ENCODE measurements around the gene SOCS1. TPM values are rescaled to one million over a fixed set of nuclear protein-coding genes. Genes with fewer than 3 reads are reported as not detected.
A peak's percentile ranks its signal among the peaks of the same experiment; 100 is the strongest.
"Not testable (repeated sequence)": the region's sequence is repeated elsewhere in the genome, so short reads cannot be mapped to it uniquely, and the experiment has no call there.

SOCS1 gene
- total RNA-seq, 1 donor from 2014 or later, result 1.5 TPM

DNA sequence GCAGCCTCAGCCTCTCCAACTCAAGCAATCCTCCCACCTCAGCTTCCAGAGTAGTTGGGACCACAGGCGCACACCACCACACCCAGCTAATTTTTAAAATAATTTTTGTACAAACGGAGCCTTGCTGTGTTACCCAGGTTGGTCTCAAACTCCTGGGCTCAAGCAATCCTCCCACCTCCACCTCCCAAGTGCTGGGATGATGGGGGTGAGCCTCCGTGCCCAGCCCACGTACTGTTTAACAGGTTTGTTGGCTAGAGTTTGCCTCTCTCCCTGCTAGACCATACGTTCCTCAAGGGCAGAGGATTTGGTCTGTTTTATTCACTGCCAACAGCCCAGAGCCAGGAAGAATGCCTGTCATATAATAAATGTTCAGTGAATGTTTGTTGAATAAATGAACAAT, 26.6 kb downstream of the SOCS1 start:
- no peak overlapping the region for H3K4me3 ChIP-seq (ENCODE audit: low read depth, low read length)
- DNase-seq (ENCODE audit: low read depth), result no peak
- TF ChIP-seq, protein P1, sequence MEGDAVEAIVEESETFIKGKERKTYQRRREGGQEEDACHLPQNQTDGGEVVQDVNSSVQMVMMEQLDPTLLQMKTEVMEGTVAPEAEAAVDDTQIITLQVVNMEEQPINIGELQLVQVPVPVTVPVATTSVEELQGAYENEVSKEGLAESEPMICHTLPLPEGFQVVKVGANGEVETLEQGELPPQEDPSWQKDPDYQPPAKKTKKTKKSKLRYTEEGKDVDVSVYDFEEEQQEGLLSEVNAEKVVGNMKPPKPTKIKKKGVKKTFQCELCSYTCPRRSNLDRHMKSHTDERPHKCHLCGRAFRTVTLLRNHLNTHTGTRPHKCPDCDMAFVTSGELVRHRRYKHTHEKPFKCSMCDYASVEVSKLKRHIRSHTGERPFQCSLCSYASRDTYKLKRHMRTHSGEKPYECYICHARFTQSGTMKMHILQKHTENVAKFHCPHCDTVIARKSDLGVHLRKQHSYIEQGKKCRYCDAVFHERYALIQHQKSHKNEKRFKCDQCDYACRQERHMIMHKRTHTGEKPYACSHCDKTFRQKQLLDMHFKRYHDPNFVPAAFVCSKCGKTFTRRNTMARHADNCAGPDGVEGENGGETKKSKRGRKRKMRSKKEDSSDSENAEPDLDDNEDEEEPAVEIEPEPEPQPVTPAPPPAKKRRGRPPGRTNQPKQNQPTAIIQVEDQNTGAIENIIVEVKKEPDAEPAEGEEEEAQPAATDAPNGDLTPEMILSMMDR (conservative IDR thresholded peaks at IDR 0.05; ENCODE audit: low read depth, low read length), result no peak

DNA sequence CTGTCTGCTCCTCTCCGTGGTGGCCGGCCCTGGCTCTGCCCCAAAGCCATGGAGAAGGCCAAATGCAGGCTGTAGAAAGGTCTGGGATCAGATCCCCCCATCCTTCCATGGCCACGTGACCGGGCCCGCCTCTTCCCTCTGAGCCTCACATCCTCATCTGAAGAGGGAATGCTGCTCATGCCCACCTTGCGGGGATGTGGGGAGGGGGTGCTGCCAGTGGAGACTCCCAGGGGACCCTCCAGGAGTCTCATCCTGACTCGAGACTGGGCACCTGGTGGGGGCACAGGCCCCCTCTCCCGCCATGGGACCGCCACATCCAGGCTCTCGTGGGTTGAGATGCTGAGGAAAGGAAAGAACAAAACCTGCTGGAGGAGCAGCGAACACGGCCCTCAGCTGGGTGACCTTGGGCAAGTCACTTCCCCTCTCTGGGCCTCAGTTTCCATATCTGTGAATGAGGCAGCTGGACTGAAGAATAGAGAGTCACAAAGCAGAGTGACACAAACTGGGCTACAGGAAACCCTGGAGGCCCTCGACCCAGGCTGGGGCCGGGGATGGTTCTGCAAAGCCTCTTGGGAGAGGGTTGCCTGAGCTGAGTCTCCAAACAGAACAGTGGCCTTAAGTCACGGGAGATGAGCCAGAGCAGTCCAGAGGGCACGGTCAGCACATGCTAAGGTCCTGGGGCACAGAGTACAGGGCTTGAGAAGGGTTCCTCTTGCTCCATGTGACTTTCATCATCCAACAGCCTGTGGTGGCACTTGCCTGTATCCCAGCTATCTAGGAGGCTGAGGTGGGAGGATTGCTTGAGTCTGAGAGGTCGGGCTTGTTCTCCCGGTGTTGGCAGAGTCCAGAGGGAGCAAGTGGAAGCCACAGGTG, 30.1 kb downstream of the SOCS1 start:
- no peak for DNase-seq (ENCODE audit: low read depth)
- TF ChIP-seq, protein P1 (conservative IDR thresholded peaks at IDR 0.05; ENCODE audit: low read depth, low read length), result no peak
- H3K4me3 ChIP-seq (ENCODE audit: low read depth, low read length), result no peak overlapping the region

DNA sequence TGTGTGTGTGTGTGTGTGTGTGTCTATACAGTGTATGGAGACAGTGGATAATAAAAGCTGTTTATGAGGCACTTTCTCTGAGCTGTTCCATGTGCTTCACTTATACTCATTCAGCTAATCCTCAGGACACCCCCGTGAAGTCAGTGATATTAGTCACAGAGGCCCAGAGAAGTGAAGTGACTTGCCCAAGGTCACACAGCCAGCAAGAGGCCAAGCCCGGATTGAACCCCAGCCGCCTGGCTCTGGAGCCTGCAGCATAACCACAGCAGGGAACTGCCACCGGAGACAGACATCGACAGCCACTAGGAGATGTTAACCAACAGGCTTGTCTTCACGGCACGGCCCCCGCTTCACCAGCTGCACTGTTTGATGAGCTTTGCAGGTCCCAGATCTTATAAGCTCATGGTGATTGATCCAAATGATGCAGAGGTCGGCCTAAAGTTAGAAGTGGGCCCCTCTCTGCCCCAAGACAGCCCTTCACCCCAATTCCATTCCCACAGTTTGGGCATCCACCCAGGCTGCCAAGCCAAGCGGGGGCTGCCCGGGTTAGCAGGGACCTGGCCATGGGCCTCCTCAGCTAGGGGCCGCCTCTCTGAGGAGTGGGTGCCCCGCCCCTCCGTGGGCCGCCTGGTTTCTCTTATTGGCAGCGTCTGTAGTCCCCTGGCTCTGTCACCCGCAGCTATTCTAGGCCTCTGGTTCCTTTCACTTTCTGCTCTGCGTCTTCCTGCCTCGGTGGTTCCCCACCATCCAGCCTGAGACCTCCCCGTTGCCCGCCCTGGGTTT, 30.9 kb downstream of the SOCS1 start:
- TF ChIP-seq, protein P1 (conservative IDR thresholded peaks at IDR 0.05; ENCODE audit: low read depth, low read length), result no peak
- DNase-seq (ENCODE audit: low read depth), result no peak
- no peak overlapping the region for H3K4me3 ChIP-seq (ENCODE audit: low read depth, low read length)

DNA sequence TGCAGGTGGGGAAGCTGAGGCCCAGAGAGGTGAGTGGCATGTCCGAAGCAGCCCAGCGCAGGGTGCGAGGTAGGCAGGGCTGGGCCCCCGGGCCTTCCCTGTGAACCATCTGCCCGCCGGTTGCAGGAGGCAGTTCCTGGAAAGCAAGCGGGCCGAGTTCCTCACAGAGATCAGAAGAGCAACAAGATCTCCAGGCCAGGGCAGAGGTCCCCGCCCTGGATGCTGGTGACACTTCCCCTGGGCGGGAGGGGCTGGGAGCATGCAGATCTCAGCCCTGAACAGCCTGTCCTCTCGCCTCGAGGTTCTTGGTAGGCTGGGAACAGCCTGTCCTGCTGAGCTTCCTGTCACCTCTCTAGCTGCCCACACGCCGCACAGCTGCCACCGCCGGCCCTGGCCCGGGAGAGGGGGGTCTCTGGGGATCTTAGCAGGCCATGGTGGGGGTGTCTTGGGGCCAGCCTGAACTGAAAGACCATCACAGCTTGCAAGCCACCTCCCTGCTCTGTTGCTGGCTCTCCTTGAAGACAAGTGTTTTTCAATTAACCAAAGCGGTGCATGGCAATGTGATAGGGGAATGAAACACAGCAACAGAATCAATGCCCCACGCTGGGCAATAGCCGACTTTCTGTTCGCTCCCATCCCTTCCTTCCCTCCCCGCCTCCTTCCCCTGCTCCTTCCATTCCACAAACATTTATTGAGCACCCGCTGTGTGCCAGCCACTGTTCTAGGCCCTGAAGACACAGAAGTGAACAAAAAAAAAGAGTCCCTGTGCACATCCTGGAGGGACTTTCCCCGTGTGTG, 31.7 kb downstream of the SOCS1 start:
- H3K4me3 ChIP-seq (ENCODE audit: low read depth, low read length), result no peak overlapping the region
- no peak for DNase-seq (ENCODE audit: low read depth)

DNA sequence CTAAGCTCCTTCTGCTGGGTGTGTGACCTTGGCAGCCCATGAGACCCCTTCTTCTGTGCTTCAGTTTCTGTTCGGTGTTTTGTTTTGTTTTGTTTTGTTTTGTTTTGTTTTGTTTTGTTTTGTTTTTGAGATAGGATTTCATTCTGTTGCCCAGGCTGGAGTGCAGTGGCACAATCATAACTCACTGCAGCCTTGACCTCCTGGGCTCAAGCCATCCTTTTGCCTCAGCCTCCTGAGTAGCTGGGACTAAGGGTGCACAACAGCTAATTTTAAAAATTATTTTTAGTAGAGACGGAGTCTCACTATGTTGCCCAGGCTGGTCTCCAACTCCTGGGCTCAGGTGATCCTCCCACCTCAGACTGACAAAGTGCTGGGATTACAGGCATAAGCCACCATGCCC, 35.5 kb downstream of the SOCS1 start:
- DNase-seq (ENCODE audit: low read depth); H3K4me3 ChIP-seq (ENCODE audit: low read depth, low read length): not testable (repeated sequence)

More for the DNA sequence above, 31.7 kb downstream of the SOCS1 start:
- TF ChIP-seq, protein P1 (conservative IDR thresholded peaks at IDR 0.05; ENCODE audit: low read depth, low read length), result no peak

DNA sequence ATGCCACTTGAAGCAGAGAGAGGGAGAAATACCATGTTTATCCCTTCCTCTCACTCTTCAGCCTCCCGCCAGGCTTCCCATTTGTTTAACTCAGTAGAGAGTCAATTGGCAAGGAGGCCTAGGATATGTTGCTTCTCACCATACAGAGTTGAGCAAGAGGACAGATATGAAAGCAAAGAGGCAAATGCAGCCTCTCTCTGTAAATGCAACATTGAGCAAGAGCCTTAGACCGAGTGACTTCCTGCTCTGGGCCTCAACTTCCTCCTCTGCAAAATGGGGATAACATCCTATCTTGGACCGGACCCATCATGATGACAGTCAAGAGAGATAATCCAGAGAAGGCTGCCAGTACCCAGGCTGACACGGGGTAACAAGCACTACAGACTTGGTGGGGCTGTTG, 36.8 kb downstream of the SOCS1 start:
- DNase-seq (ENCODE audit: low read depth), result no peak
- TF ChIP-seq, protein P1 (conservative IDR thresholded peaks at IDR 0.05; ENCODE audit: low read depth, low read length), result no peak
- no peak overlapping the region for H3K4me3 ChIP-seq (ENCODE audit: low read depth, low read length)

DNA sequence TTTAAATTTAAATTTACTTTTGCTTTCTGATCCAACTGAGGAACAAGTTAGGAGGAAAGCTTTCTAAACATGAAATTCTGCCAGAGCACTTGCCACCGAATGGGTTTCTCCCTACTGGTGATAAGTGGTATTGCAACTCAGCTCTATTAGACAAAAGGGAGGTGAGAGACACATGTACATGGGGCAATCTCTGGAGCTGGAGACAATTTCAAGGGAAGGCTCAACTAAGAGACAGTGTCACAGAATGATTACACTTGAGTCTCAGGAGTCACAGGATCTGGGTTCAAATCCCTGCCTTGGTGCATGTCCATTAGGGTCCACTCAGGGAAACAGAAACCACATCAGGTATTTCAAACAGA, 37.4 kb downstream of the SOCS1 start:
- H3K4me3 ChIP-seq (ENCODE audit: low read depth, low read length), result no peak overlapping the region
- DNase-seq (ENCODE audit: low read depth), result no peak
- TF ChIP-seq, protein P1 (conservative IDR thresholded peaks at IDR 0.05; ENCODE audit: low read depth, low read length), result peak; percentile 64

Measured in epithelial cell of proximal tubule (primary cell).